ENCODE results near the gene CACNA1D.

DNA sequence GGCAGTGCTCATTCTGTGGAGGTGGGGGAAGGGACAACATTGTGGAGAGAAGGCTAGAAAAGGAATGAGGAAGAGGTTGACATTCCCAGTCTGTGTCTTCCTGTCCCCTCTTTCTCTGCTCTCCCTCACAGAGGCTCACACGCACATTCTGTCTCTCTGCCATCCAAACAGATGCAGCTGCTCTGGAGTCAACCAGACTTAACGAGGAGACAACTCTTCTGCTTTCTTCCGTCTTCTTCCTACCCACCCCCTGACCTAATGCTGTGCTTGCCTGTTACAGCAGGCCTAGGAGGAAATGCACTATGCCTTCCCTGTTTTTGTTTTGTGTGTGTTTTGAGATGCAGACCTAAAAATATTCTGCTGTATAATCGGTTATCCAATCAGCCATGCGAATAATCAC, 121.9 kb downstream of the CACNA1D start:
- TF ChIP-seq GATA2 (IDR thresholded peaks at IDR 0.05; ENCODE audit: insufficient read depth, insufficient read length, low read depth, low read length): no peak
- no peak for TF ChIP-seq EZH2 (IDR thresholded peaks at IDR 0.05; ENCODE audit: borderline replicate concordance, low read depth, low read length, severe bottlenecking)
- TF ChIP-seq, protein P1, sequence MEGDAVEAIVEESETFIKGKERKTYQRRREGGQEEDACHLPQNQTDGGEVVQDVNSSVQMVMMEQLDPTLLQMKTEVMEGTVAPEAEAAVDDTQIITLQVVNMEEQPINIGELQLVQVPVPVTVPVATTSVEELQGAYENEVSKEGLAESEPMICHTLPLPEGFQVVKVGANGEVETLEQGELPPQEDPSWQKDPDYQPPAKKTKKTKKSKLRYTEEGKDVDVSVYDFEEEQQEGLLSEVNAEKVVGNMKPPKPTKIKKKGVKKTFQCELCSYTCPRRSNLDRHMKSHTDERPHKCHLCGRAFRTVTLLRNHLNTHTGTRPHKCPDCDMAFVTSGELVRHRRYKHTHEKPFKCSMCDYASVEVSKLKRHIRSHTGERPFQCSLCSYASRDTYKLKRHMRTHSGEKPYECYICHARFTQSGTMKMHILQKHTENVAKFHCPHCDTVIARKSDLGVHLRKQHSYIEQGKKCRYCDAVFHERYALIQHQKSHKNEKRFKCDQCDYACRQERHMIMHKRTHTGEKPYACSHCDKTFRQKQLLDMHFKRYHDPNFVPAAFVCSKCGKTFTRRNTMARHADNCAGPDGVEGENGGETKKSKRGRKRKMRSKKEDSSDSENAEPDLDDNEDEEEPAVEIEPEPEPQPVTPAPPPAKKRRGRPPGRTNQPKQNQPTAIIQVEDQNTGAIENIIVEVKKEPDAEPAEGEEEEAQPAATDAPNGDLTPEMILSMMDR (IDR thresholded peaks at IDR 0.05; ENCODE audit: extremely low read depth in 1 of 2, insufficient read depth in 1 of 2, low read depth in 1 of 2, low read length in 2 of 2): no peak
- TF ChIP-seq POLR2AphosphoS5 (IDR thresholded peaks at IDR 0.05; ENCODE audit: insufficient read depth, low read depth, low read length): no peak
- no peak for TF ChIP-seq POLR2A (IDR thresholded peaks at IDR 0.05; ENCODE audit: low read depth, low read length)
- TF ChIP-seq, protein P2, sequence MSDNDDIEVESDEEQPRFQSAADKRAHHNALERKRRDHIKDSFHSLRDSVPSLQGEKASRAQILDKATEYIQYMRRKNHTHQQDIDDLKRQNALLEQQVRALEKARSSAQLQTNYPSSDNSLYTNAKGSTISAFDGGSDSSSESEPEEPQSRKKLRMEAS (IDR thresholded peaks at IDR 0.05; ENCODE audit: insufficient read depth, insufficient read length): no peak
